GM19452 (cell line): ENCODE data around the gene PRRC2B.
"Not testable (repeated sequence)": the region's sequence is repeated elsewhere in the genome, so short reads cannot be mapped to it uniquely, and the experiment has no call there.

ENCODE experiments used
- ATAC-seq: cut with Tn5 transposase; IDR thresholded peaks from one replicate; pipeline ENCODE4 v1.9.1; 2021; ENCODE audit not compliant: unreplicated experiment

PRRC2B gene

GRCh38 chr9:131530920-131531832, 137.3 kb downstream of the PRRC2B start, which contains the start of gene UCK1:
UCK1 (minus strand) TSS chr9:131531263; CDS start chr9:131531174, 89 bp downstream.
- peak; percentile 80 for ATAC-seq

- ATAC-seq: no peak
These were observed 140.9 kb downstream of the PRRC2B start for GRCh38 chr9:131534721-131535237.

- ATAC-seq: no peak
These were observed 144.1 kb downstream of the PRRC2B start for GRCh38 chr9:131537946-131538345.

GRCh38 chr9:131539223-131539923, 145.5 kb downstream of the PRRC2B start:
- ATAC-seq: no peak

- no peak for ATAC-seq
These were observed 149.3 kb downstream of the PRRC2B start for GRCh38 chr9:131543141-131543540.

GRCh38 chr9:131545003-131545785, 151.3 kb downstream of the PRRC2B start, which contains the start of gene PRRT1B:
PRRT1B (plus strand) TSS chr9:131545523; CDS start chr9:131545616, 93 bp downstream.
- ATAC-seq: no peak

GRCh38 chr9:131545786-131546335, 152.0 kb downstream of the PRRC2B start:
- ATAC-seq: no peak

GRCh38 chr9:131546336-131547084, 152.6 kb downstream of the PRRC2B start:
- ATAC-seq: no peak

GRCh38 chr9:131549186-131549585, 155.3 kb downstream of the PRRC2B start:
- not testable (repeated sequence) for ATAC-seq
